NCI-H2196 treated with DMSO at 0.1 percent for 48 hours (cell line): Measurements from ENCODE around the gene LRRC27.

Experiments used
- DNase-seq: peaks from one replicate; lab custom pipeline; 2025; ENCODE audit not compliant: unreplicated experiment; lab: John Stamatoyannopoulos, UW

Gene LRRC27

DNA sequence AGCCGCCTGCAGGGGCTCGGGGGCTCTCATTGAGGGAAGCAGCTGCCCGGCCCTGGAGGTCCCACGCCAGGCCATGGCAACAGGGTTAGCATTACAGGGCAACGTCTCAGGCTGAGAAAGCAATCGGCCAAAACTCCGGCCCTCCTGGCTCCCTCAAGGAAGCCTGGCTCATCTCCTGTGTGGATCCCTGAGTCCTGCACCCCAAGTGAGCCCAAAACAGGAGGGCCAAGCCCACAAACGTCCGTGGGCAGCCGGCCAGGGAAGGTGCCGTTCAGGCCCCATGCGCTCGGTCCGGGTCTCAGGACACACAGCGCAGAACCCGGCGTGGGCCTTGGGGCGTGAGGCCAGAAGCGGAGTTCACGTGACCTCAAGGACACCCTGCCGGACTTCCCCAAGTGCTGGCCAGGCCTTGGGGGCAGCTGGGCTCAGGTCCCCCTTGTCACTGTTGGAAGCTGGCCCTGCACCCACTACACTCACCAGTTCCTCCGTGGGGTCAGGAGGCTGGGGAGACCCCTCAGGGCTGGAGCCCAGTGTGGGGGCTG, 57.0 kb downstream of the LRRC27 start:
- DNase-seq = no peak

DNA sequence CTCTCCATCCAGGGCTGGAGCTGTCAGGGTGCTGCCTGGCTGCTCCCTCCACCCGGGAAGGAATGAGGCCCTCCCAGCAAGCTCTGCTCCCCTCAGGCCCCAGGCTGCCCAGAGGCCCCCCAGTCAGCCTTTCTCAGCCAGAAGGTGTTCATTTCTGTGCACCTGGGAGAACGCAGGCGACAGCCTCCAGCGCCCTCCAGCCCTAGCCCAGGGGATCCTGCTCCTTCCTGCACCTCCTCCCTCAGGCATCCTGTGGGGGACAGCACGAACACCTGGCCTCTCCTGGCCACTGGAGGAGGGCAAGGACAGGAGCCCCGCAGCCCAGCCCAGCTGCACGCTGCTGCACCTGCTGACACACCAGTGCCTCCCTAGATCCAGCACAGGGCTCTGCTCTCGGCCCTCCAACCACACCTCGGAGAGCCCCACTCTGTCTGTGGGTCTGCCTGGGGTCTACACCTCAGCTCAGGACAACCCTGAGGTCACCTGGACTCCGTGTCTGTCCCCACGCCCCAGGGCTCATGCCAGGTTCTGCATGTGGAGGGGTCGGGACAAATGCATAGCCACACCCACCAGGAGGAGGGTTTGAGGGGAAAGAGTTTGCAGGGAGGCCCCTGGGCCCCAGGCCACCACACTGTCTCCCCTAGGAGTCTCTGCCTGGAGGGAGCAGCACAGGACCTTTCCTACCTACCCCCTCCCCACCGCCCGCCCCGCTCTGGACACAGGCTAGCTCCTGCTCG, 57.6 kb downstream of the LRRC27 start:
- DNase-seq = no peak

DNA sequence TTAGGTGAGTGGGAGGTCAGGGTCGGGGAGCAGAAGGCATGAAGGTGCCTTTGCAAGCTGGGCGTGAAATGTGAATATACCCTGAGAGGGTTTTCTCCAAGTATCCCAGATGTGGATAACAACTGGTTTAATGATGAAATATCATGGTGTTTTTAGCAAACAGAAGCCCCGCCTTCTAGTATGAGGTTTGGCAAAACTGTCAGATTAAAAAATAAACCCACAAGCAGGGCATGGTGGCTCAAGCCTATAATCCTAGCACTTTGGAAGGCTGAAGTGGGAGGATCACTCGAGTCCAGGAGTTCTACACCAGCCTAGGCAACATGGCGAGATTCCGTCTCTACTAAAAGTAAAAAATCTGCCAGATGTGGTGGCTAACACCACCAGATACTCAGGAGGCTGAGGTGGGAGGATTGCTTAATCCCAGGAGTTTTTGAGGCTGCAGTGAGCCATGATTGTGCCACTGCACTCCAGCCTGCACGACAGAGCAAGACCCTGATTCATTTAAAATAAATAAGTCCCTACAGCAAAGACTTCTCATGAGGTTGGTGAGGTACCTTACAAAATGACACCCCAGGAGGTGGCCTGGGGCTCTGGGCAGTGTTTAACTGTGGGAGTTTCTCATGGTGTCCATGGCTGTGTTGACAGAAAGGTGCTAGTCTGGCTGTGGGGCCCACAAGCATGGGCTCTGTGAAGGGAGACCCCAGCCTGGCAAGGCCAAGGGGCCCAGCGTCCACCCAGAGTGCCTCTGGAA, 58.4 kb downstream of the LRRC27 start:
- no peak for DNase-seq

DNA sequence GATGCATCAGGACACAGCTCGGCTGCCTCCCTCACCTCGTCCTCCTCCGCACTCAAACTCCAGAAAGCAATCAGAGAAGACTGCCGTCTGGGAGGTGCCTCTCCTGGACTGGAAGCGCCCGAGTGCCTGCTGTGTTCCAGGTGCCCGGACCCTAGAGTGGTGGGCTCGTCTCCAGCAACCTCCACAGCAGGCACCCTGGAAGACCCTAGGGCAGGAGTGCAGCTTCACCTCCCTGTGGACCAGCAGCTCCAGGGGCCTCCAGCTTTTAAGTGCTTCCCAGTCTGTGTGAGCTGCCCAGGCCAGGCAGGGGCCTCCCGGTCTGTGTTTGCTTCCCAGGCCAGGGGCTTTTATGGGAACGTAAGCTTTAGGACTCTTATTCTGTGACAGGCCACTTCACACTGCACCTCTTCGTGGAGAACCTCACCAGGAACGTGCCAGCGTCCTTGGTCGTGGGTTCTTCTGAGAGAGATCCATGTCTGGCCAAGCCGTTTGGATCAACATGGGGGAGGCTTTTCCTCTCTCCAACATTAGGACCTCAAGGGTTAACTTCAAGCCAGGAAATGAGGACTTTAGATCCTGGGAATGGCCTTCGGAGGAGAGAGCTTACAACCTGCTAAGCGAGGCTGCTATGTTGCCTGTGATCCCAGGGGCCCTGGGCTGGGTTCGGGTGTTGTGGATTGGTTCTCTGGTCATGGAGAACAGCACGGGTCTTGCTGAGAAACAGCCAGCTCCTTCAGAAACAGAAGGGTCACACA, 59.1 kb downstream of the LRRC27 start:
- no peak for DNase-seq

DNA sequence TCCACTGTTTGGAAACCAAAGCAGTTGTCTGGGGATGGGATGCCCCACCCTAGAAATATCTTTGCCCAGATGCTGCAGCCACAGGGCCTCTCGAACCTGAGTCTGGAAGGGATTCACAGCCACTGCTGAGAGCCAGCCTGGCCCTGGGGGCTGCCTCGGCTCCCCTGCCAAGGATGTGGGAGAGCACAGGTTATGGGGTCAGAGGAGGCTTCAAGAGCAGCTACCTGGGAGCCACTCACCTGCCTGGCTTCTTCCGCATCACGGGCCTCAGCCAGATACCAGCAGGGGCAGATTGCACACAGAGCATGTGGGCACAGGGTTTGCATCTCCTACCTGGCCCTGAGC, 59.7 kb downstream of the LRRC27 start:
- DNase-seq = no peak

DNA sequence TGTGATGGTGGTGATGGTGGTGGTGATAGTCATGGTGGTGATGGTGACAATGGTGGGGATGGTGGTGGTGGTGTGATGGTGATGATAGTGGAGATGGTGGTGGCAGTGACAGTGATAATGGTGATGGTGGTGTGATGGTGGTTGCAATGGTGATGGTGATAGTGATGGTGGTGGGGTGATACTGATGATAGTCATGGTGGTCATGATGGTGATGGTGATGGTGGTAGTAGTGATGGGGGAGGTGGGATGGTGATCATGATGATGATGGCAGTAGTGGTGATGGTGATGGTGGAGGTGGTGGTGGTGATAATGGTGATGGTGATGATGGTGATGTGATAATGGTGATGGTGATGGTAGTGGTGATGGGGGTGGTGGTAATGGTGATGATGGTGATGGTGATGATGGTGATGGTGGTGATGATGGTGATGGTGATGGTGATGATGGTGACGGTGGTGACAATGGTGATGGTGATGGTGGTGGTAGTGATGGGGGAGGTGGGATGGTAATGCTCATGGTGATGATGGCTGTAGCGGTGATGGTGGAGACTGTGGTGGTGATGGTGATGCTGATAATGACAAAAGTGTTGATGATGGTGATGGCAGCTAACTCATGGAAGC, 60.3 kb downstream of the LRRC27 start:
- DNase-seq = no peak

DNA sequence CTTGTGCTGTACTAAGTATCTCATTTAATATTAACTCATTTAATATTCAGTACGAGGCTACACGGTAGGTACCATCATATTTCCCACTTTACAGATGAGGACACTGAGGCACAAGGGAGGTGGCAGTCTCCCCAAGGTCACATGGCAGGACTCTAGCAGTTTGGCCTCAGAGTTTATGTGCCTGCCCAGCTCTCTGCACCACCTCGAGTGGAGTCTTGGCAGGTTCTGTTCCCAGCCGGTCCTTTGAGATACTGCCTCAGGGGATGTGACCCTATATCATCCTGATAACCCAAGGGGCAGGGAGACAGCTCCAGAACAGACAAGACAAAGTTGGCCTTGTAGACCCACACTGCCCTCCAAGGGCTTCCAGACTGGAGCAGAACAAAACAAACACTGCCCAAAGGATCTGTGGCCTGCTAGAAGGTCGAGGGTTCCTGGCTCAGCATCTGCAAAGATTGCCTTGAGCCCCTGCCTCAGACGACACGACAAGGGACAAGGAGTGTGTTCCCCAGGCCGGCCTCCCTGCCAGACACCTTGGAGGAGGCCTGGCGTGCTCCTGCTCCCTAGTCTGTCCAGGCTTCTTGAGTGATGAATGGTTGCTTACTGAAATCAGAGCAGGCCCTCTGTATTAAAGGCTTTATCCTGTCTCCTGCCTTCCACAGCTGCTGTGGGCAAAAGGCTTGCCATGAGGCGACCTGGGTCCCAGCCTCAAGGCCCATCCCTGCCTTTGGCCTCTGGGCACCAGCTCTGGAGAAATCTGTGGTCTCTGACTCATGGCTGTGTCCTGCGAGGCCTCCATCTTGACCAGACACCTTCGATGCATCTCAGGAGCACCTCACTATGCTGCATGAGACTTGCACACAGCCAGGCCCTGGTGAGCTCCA, 61.1 kb downstream of the LRRC27 start:
- DNase-seq = no peak

DNA sequence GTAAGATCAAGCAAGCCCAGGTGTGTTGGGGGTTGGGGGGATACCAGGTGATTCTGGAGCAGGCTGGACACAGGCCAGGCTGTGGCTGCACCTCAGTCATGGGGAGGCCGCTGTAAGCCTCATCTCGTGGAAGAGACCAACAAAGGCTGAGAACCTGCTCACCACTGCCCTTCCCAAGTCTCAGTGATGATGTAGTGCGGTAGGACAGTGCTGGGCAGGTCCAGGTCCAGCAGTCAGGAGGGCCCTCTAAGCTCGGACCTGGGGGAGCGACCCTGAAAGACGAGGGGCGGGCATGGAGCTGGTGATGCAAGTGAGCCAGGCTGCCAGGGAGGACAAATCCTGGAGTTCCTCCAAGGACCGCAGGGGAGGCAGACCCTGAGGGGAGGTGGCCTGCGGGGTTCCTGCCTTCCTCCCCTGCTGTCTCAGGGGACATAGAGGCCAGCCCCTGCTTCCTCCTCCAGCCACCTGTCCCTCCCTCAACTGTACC, 61.7 kb downstream of the LRRC27 start:
- no peak for DNase-seq

DNA sequence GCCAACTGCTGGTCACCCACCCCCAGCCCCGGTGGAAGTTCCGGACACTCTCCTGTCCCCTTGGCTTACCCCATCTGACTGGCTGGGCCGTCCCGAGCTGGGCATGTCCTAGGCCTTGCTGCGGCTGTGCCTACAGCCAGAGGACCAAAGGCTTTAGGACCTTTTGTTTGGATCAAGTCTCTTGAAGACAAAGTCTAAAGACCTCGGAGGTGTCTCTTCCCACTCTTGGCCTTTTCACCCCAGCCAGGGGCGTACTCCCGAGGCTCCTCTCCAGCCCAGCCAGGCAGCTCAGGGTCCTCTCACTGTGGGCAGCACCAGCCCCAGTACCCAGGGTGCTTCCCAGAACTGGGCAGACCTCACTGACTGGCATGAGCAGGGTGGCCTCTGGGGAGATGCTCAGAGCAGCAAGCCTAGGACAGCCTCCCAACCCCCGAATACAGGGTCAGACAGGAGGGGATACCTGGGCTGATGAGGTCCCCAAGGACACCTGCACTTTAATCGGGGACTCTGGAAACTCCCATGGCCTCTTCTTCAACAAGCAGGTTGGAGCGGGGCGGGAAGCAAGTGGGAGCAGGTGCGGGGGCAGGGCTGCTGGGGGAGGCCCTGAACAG, 62.3 kb downstream of the LRRC27 start:
- no peak for DNase-seq

DNA sequence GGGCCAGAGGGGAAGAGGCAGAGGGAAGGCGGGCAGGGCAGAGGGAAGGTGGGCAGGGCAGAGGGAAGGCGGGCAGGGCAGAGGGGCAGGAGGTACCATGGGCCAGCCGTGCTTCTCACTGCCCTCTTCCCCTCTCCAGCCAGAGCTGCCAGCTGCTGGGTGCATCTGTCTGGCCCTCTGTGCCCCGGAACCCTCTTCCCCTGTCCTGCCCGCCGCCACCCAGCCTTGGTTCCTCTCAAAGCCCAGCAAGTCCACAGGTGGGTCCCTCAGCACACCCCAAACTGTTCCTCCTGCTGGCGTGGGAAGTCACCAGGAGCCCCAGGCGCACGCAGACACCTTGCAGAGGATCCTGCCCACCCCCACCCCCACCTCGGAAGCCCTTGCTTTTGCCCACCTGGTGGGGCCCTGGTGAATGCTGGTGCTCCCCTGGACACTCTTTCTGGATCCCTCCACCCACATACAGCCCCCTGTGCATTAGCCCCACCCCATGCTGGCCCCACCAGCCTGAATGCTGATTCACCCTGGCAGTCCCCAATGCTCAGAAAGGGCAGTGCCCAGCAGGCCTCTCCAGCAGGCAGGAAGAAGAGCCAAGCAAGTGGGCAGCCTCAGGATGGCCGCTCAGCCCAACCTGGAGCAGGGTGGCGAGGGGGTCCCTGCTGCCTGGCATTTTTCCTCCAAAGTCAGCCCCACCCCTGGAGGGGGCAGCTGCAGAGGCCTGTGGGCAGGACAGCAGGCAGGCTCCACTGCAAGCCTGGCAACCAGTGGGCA, 63.1 kb downstream of the LRRC27 start:
- DNase-seq = no peak

DNA sequence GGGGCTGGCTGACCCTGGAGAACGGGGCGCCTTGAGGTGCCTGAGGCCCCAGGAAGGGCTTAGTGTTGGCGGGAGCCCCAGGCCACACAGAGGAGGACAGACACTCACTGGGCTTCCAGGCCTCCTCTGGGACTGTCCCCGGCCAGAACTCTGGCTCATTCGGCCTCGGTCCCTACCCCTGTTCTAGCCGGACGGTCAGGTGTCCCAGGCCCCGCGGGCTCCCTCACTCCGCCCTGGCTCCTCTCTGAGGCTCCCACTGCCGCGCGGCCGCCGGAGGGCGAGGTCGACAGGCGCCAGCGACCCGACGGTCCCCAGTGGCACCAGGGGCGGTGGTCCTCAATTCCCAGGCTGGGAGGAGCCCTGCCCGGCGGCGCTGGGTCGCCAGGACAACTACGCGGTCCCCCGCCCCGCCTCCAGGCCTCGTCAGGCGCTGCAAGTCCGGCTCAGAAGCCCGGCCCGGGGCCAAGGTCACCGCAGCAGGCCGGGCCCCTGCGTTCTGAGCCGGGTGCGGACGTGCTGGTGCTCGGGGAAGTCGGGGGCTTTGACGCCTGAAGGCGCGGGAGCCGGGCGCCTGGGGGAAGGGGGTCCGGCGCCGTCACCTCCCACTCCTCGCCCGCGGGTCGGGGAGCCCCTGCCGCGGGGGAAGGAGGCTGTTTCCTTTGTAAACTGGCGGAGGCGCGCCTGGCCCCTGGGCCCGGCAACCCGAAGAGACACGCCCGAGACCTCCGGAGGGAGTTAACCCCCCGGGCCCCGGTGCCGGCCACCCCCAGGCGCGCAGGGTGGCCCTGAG, 63.9 kb downstream of the LRRC27 start:
- DNase-seq = no peak

DNA sequence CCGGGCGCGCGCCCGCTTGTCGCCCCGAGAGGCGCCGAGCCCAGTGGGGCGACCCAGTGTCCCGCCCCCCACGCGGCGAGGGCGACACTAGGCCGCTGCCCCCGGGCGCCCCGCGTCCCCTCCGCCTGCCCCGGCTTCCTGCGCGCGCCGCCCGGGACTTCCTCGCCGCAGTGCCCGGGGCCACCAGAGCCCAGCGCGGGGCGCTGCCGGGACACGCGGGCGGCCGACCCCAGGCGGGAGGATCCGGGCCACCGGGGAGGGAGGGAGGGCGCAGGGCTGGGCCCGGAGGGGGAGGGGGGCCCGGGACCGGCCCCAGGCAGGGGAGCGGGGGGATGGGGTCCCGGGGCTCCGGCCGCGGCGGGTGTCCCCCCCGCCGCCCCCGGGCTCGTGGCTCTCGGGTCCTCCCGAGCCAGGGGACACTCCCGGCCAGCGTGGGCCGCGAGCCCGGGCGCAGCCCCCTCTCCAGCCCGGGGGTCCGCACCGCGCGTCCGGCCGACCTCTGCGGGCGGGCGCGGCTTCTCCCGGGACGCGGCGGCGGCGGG, 64.6 kb downstream of the LRRC27 start:
- DNase-seq = no peak

DNA sequence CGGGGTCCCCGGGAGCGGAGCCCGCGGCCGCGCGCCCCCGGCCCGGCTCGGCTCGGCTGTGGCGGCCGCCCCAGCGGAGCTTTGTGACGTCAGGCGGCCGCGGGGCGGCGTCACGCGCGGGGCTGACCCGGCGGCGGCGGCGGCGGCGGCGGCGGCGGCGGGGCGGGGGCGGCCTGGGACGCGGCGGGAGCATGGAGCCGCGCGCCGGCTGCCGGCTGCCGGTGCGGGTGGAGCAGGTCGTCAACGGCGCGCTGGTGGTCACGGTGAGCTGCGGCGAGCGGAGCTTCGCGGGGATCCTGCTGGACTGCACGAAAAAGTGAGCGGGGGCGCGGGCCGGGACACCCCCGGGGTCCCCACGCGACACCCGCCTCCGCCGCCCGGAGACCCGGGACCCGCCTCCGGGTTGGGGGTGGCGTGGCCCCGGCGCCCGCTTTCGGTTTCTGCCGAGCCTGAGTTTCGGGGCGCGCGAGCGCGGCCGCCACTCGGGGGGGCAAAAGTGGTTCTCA, 65.1 kb downstream of the LRRC27 start, which contains the start of gene PWWP2B:
PWWP2B (plus strand) TSS at position 165 of the 506 bp plus-strand sequence; CDS start at position 192, 27 bp downstream.
- no peak for DNase-seq

DNA sequence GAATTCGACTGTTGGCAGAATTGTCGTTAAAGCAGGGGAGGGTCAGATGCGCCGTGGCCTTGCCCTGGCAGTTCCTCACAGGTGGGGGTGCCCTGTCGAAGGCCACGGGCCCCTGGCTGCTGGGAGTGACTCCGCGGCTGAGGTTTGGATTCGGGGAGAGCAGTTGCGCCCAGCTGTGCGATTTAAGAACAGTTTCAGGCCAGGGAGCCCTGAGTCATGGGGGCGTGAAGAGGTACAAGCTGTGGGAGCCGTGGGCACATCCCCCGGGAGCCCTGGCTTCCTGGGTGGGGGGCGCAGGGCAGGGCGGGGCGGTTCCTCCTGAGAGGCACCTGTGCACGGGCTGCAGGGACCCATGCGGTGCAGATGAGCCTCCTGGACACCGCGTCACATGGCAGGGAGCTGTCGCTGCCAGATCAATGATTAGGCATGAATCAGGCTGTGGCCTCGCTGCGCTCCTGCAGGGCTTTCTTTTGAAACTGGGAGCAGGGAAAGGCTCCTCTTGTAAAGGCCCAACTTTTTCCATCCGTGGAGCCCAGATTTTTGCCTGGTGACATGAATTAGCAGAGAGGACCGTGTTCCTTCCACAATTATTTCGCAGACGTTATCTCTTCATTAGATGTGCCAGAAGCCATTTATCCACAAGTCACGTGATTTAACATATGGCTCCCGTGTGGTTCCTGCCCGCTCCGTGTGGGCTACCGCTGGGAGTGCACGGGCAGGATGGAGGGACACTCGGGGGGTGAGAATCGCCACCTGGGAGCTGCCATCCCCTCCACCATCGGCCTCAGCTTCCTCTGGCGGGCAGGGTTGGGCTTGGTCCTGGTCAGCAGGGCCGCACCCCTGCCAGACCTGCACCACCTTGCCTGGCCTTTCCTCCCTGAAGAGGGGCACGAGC, 65.9 kb downstream of the LRRC27 start:
- DNase-seq = no peak

DNA sequence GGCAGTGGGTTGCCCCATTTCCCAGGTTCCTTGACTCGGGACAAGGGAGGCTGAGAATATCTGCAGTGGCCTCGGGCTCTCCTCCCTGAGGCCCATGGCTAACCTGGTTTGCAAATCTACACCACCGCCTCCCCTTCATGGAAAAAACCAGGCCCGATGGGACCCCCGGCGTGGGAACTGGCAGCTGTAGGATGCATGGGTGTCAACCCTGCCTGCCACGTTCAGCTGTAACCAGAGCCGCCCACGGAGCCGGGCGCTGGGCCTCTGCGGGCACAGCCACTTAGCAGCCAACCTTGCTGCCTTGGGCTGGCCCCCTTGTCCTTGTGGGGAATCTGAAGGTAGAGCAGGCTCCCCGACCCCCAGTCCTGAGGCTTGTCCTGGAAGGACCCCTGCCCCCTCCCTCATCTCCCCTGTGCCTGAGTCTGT, 66.6 kb downstream of the LRRC27 start:
- no peak for DNase-seq
